Neutrophil (primary cell): ENCODE data around the gene ORM2.

Experiments used
- H3K27ac ChIP-seq: fragments of 200-600 bp; sonication (generic); 2 replicates; pipeline ENCODE4 v1.5.1; 2016; ENCODE audit warnings: mild to moderate bottlenecking, moderate library complexity
- H3K27me3 ChIP-seq: fragments of 200-600 bp; sonication (generic); 2 replicates; pipeline ENCODE4 v1.6.0; 2016; ENCODE audit warnings: mild to moderate bottlenecking
- H3K36me3 ChIP-seq: fragments of 200-600 bp; sonication (generic); 2 replicates; pipeline ENCODE4 v1.5.1; 2017
- H3K4me1 ChIP-seq, 2 experiments: fragments of 200-600 bp in 1 of 2; sonication (generic) in 1 of 2; 1 replicate in 1 of 2; 2 replicates in 1 of 2; pipeline versions ENCODE4 v1.5.1 to v1.6.1; 2013 to 2016; ENCODE audit warnings: low read depth in 1 of 2, low read length in 1 of 2, mild to moderate bottlenecking in 1 of 2, moderate library complexity in 1 of 2; ENCODE audit not compliant: control insufficient read depth in 1 of 2, insufficient read depth in 1 of 2
- H3K4me3 ChIP-seq, 2 experiments: fragments of 200-600 bp in 1 of 2; sonication (generic) in 1 of 2; 1 replicate in 1 of 2; 2 replicates in 1 of 2; pipeline ENCODE4 v1.5.1; 2013 to 2016; ENCODE audit warnings: low read depth in 1 of 2, low read length in 1 of 2, mild to moderate bottlenecking in 1 of 2, moderate library complexity in 1 of 2
- H3K9me3 ChIP-seq: fragments of 200-600 bp; sonication (generic); 2 replicates; pipeline ENCODE4 v1.5.1; 2016
- CTCF ChIP-seq: fragments of 200-600 bp; sonication (generic); IDR thresholded peaks from 2 replicates; pipeline ENCODE4 v1.5.1; 2016; ENCODE audit warnings: antibody characterized with exemption

The ORM2 gene

DNA sequence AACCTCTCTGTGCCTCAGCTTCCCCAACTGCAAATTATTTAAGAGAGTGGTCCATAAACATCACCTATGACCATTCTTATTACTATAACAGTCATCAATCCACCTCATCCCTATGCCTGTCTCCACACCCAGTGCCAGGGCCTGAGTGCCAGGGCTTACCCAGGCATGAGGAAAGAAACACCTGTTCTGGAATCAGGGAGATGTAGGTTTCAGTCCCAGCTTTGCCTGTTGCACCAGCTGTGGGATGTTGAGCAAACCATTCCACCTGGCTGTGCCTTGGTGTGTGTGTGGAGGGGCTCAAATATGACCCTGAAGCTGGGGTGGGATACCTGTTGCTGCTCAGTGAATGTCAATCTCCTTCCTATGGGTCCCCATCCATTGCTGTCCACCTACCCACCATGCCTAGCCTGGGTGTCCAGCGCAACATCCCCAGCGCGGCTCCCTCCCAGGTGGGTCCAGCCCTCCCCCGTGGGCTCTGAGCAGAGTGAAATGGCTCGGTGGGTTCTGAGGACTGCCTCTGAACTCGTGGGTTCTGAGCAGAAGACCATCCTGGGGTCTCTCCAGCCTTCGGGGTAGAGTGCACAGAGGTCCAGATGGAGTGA is 41.8 kb downstream of the ORM2 start:
- no peak for TF ChIP-seq CTCF
- no peaks in the 10 kb centered on the region for H3K9me3 ChIP-seq

GRCh38 chr9:114371973-114372917 is 42.6 kb downstream of the ORM2 start:
- TF ChIP-seq CTCF, result no peak
- no peaks in the 10 kb centered on the region for H3K27me3 ChIP-seq
- H3K9me3 ChIP-seq, result no peaks in the 10 kb centered on the region
- peaks cover 73% of the 10 kb centered on the region for H3K36me3 ChIP-seq
- peak overlapping the region; percentile 57 to 66 for H3K4me3 ChIP-seq
- H3K27ac ChIP-seq, result peak overlapping the region; percentile 98
- H3K4me1 ChIP-seq, result peaks cover 95 to 97% of the 10 kb centered on the region in 2 experiments

More for the DNA sequence above, 41.8 kb downstream of the ORM2 start:
- no peaks in the 10 kb centered on the region for H3K27me3 ChIP-seq
- H3K36me3 ChIP-seq, result peaks cover 68% of the 10 kb centered on the region
- H3K4me1 ChIP-seq, result peaks cover 95 to 97% of the 10 kb centered on the region in 2 experiments
- peak overlapping the region; percentile 98 for H3K27ac ChIP-seq
- H3K4me3 ChIP-seq, result peak overlapping the region; percentile 57 to 66

DNA sequence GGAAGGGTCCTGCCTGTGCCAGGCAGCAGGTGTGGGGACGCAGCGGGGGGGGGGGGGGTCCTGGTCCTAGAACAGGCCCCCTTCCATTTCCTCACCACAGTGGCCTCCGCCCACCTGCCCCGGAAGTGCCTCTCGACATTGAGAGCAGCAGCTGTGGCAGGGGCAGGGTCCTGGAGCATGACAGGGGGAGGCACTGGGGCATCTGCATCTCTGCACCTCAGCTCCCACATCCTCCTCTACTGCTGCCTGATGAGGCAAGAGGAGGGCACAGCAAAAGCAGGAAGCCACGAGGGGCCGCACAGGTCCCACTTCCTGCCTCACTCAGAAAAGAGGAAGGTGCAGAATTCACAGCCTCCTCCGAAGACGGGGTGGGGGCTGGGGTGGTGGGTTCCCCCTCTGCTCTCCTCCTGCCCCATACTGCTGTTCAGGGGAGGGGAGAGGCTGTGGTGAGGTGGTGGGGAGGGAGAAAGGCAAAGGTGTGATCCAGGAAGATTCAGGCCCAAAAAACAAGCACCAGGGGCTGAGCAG is 43.3 kb downstream of the ORM2 start:
- H3K27me3 ChIP-seq, result no peaks in the 10 kb centered on the region
- peaks cover 95 to 97% of the 10 kb centered on the region in 2 experiments for H3K4me1 ChIP-seq
- peak overlapping the region; percentile 98 for H3K27ac ChIP-seq
- TF ChIP-seq CTCF, result peak; percentile 56
- H3K9me3 ChIP-seq, result no peaks in the 10 kb centered on the region
- peak overlapping the region; percentile 57 to 66 for H3K4me3 ChIP-seq
- peaks cover 73% of the 10 kb centered on the region for H3K36me3 ChIP-seq

DNA sequence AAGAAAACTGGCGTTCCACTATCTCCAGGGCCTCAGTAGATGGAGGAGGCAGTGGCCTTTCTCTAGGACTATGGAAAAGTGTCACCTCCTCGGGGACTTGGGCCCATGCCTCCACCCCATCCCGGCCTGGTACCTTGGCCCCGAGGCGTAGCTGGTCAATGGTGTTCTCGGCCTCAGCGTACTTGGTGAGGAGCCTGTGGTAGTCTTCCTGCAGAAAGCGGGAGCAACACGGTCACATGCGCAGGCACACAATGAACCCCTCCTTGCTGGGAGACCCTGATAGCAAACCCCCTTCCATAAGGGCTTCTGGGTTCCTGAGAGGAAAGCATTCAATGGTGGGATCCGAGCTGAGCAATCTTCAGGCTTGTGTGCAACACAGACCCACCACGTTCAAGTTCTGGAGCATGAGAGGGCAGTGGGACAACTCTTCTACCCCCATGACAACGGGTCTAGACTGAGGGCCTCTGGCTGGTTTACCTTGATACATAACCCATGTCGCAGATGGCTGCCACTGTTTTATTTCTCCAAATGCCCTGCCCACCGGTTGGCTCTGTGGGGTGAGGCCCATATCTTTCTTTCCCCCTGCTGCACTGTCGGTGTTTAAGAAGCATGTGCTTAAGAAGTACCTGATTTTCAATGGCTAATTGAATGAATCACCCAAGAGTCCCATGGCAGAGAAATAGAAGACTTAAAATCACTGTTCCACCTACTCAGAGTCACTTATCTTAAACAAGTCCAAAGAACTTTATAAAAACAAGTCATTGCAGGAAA is 44.5 kb downstream of the ORM2 start:
- H3K27ac ChIP-seq, result peak overlapping the region; percentile 98
- H3K9me3 ChIP-seq, result no peaks in the 10 kb centered on the region
- peaks cover 73% of the 10 kb centered on the region for H3K36me3 ChIP-seq
- no peak for TF ChIP-seq CTCF
- peak overlapping the region; percentile 41 to 66 for H3K4me3 ChIP-seq
- H3K4me1 ChIP-seq, result peaks cover 95 to 97% of the 10 kb centered on the region in 2 experiments
- no peaks in the 10 kb centered on the region for H3K27me3 ChIP-seq

DNA sequence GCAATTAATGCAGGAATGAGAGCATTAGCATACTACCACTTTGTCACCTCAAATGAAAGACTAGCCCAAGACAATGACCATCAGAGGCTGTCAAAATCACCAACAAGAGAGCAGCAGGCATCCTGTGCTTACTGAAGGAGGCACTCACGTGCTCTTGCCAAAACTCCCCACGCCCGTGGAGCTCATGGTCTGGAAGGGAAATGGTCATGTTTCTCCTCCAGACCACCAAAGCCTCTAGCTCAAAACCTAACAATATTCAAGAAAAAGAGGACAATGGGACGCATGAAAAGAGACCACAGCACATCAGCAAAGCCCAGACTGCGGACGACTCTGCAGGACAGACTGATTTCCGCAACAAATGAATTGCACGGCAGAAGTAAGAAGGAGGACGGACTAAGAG is 45.3 kb downstream of the ORM2 start:
- Histone ChIP-seq H3K9me3 (no peaks in the 10 kb centered on the region), H3K36me3 (peaks cover 73% of the 10 kb centered on the region), H3K4me3 (peak overlapping the region in 1 of 2 experiments; percentile 28), H3K27me3 (no peaks in the 10 kb centered on the region), H3K4me1 (peaks cover 95 to 97% of the 10 kb centered on the region in 2 experiments), H3K27ac (peak overlapping the region; percentile 98)
- no peak for TF ChIP-seq CTCF
